ENCODE measurements around the gene ATP6V0A1.

DNA sequence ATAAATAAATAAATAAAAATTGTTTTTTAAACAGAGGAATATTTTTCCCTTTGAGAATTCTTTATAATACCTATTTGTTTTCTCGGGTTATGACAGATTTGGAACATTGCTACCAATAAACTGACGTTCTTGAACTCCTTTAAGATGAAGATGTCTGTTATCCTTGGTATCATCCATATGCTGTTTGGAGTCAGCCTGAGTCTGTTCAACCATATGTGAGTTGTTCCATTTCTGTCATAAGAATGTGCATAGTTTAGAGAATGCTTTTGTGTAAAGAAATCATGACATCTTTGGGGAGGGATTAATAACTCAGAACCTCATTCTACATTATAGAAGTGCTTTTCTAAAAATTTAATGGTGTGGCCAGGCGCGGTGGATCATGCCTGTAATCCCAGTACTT is 40.1 kb downstream of the ATP6V0A1 start:
- TF ChIP-seq POLR2A (IDR thresholded peaks at IDR 0.05; ENCODE audit: low read length) = no peak
- TF ChIP-seq GATA1 (IDR thresholded peaks at IDR 0.05; ENCODE audit: low read depth, low read length) = no peak

All from erythroblast (primary cell).